Uterus (tissue), 2 donors: Measurements from ENCODE around the gene APOA5.

Experiments
- POLR2A ChIP-seq, 2 donors: fragments of 450-650 bp; IDR thresholded peaks; one replicate each; pipeline ENCODE4 v1.6.1; 2016; ENCODE audit warnings: antibody characterized with exemption in 2 of 2, mild to moderate bottlenecking in 1 of 2, moderate library complexity in 1 of 2
- TF ChIP-seq, protein P1 (sequence below), 4 experiments: fragments of 200-600 bp in 2 of 4; fragments of 450-650 bp in 2 of 4; sonication (generic) in 2 of 4; IDR thresholded peaks; one replicate each; pipeline ENCODE4 v1.5.1; 2016 to 2019; ENCODE audit warnings: antibody characterized with exemption in 4 of 4, mild to moderate bottlenecking in 2 of 4, moderate library complexity in 1 of 4

DNA sequence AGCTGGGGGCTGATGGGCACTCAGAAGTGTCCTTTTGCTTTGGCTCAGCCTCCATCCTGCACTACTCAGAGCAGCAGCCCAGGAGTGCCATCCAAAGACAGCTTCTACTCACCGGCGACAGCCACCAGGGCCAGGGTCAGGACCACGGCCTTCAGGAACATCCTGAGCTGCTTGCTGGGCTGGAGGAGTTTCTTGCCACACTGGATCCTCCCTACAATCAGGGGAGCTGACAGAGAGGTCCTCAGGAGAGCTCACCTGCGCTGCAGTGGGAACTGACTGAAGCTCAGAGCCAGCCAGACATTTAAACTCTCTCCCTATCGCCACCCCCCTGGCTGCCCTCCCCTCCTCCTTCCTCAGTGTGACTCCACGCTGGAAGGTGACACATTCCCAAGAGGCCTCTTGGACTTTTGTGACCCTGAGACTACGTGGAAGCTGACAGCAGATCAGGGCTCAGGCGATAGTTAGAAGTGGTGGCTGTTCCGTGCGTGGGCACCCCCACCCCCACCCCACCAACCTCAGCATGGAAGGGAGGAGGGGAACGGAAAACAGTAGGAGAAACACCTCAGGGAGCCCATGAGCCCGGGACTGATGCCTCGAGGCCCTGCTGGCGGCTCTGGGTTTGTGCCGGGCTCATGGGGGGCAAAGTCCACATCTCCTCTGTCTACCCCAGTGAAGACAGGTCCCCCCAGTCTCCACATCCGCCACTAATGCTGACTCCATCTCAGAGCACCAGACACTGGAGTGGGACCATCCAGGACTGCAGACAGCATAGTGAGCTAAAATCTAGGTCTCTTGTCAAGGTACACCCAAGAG, 31.6 kb upstream of the APOA5 start, which contains the start of gene APOA4:
- TF ChIP-seq, protein P1, sequence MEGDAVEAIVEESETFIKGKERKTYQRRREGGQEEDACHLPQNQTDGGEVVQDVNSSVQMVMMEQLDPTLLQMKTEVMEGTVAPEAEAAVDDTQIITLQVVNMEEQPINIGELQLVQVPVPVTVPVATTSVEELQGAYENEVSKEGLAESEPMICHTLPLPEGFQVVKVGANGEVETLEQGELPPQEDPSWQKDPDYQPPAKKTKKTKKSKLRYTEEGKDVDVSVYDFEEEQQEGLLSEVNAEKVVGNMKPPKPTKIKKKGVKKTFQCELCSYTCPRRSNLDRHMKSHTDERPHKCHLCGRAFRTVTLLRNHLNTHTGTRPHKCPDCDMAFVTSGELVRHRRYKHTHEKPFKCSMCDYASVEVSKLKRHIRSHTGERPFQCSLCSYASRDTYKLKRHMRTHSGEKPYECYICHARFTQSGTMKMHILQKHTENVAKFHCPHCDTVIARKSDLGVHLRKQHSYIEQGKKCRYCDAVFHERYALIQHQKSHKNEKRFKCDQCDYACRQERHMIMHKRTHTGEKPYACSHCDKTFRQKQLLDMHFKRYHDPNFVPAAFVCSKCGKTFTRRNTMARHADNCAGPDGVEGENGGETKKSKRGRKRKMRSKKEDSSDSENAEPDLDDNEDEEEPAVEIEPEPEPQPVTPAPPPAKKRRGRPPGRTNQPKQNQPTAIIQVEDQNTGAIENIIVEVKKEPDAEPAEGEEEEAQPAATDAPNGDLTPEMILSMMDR (IDR thresholded peaks at IDR 0.05): no peak
- TF ChIP-seq POLR2A (IDR thresholded peaks at IDR 0.05): no peak
